Lower lobe of right lung (tissue), 2 donors: Measurements from ENCODE around the gene LMOD2. TPM values are rescaled to one million over a fixed set of nuclear protein-coding genes. Genes with fewer than 3 reads are reported as not detected.

Experiments used
- ATAC-seq, 2 donors: fragments of 200-7000 bp; cut with Tn5 transposase; one replicate each; pipeline ENCODE4 v1.9.1; 2020 to 2022; ENCODE audit warnings: mild to moderate bottlenecking in 2 of 2, moderate library complexity in 2 of 2
- DNase-seq: peaks from one replicate; pipeline ENCODE4 v3.0.0-alpha.2; 2020
- H3K27ac ChIP-seq: fragments of 200-600 bp; one replicate; pipeline ENCODE4 v1.8.0; 2022
- H3K27me3 ChIP-seq: fragments of 200-600 bp; one replicate; pipeline ENCODE4 v1.8.0; 2022; ENCODE audit warnings: low read depth
- H3K36me3 ChIP-seq: fragments of 200-600 bp; one replicate; pipeline ENCODE4 v1.8.0; 2022; ENCODE audit warnings: mild to moderate bottlenecking
- H3K4me1 ChIP-seq: fragments of 200-600 bp; one replicate; pipeline ENCODE4 v1.8.0; 2022
- H3K4me3 ChIP-seq: fragments of 200-600 bp; one replicate; pipeline ENCODE4 v1.8.0; 2022; ENCODE audit warnings: mild to moderate bottlenecking
- H3K9me3 ChIP-seq: fragments of 200-600 bp; one replicate; pipeline ENCODE4 v1.8.0; 2022
- CTCF ChIP-seq: fragments of 200-600 bp; IDR thresholded peaks from one replicate; pipeline ENCODE4 v1.8.0; 2022; ENCODE audit warnings: antibody characterized with exemption, mild to moderate bottlenecking
- intact Hi-C: fragments of 100-400 bp; cut with DNase I; formaldehyde crosslinking; loops from one replicate; pipeline ENCODE4 v1.11.0; 2022
- total RNA-seq: library from RNA; stranded (reverse); fragmentation: NEBNext Ultra II Directional; extraction: Animal tissue kit (Norgen Biotek cat#: 25700); gene quantifications from one replicate; pipeline ENCODE4 v1.2.1, GENCODE V29; 2021
- donor health status: DM: no; HTN: yes; CAD: no; lungs with severe emphysema.

The LMOD2 gene
- total RNA-seq, 1 donor from 2014 or later = not detected

- no peak overlapping the region for H3K4me3 ChIP-seq
- peaks cover 45% of the 10 kb centered on the region for H3K36me3 ChIP-seq
- ATAC-seq = peak in 1 of 2 donors; percentile 59
- no peaks in the 10 kb centered on the region for H3K9me3 ChIP-seq
- intact Hi-C loops = no loop called here
- no peak for TF ChIP-seq CTCF
- H3K4me1 ChIP-seq = peaks cover 30% of the 10 kb centered on the region
- no peaks in the 10 kb centered on the region for H3K27me3 ChIP-seq
- DNase-seq = no peak
- no peak overlapping the region for H3K27ac ChIP-seq
Measured at GRCh38 chr7:123709525-123709924, 53.9 kb downstream of the LMOD2 start.

DNA sequence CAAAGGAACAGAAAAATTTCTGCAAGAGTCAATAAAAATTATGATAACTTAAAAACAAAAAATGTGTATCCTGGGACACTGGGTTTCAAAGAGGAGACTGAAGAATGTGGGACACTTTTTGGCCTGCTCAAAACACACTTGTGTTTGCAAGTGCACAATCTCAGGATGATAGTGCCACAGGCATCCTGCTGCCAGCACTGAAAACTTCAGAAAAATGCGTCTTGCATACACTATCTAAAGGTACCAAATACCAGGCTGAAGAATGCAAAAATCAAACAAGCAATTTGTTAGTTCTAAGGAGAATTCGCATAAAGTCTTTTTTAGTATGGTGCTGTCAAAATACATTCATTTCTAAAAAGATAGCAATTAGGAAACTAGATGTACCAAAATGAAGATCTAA is 55.0 kb downstream of the LMOD2 start:
- no peak for ATAC-seq
- Histone ChIP-seq H3K9me3 (no peaks in the 10 kb centered on the region), H3K27ac (no peak overlapping the region), H3K4me3 (no peak overlapping the region), H3K27me3 (no peaks in the 10 kb centered on the region), H3K36me3 (peaks cover 34% of the 10 kb centered on the region), H3K4me1 (peaks cover 37% of the 10 kb centered on the region)
- TF ChIP-seq CTCF = no peak
- intact Hi-C loops = no loop called here
- DNase-seq = no peak

- ATAC-seq = peak in 1 of 2 donors; percentile 63
- H3K36me3 ChIP-seq = peaks cover 22% of the 10 kb centered on the region
- peaks cover 39% of the 10 kb centered on the region for H3K4me1 ChIP-seq
- no peaks in the 10 kb centered on the region for H3K27me3 ChIP-seq
- no peak for TF ChIP-seq CTCF
- no peak overlapping the region for H3K27ac ChIP-seq
- H3K4me3 ChIP-seq = no peak overlapping the region
- intact Hi-C loops = no loop called here
- DNase-seq = no peak
- no peaks in the 10 kb centered on the region for H3K9me3 ChIP-seq
Measured at GRCh38 chr7:123711832-123712293, 56.2 kb downstream of the LMOD2 start.

GRCh38 chr7:123712619-123713018 is 57.0 kb downstream of the LMOD2 start:
- intact Hi-C loops = no loop called here
- Histone ChIP-seq H3K4me1 (peaks cover 39% of the 10 kb centered on the region), H3K27me3 (no peaks in the 10 kb centered on the region), H3K9me3 (no peaks in the 10 kb centered on the region), H3K27ac (no peak overlapping the region), H3K4me3 (no peak overlapping the region), H3K36me3 (peaks cover 14% of the 10 kb centered on the region)
- no peak for DNase-seq
- TF ChIP-seq CTCF = no peak
- ATAC-seq = peak; percentile 35 to 59

Other genes starting within 250 kb of the LMOD2 start
- 3.2 TPM for gene IQUB, start 121.3 kb upstream of the LMOD2 start, total RNA-seq
- 61.4 TPM for gene NDUFA5, start 98.0 kb upstream of the LMOD2 start, total RNA-seq
- not detected for gene ASB15, start 54.0 kb upstream of the LMOD2 start, total RNA-seq
- gene WASL, start 93.1 kb downstream of the LMOD2 start, total RNA-seq = 33.3 TPM
- gene HYAL4, start 189.3 kb downstream of the LMOD2 start, total RNA-seq = not detected